SW 1271 (cell line): ENCODE results near the gene FFAR4.

ENCODE experiments used
- DNase-seq, 2 experiments: peaks; one replicate each; lab custom pipeline; 2025; lab: John Stamatoyannopoulos, UW

FFAR4 gene

GRCh38 chr10:93572606-93573005, 6.1 kb downstream of the FFAR4 start:
- no peak for DNase-seq

GRCh38 chr10:93573051-93573909, 6.8 kb downstream of the FFAR4 start:
- no peak for DNase-seq

- DNase-seq, result no peak
Observed at GRCh38 chr10:93573924-93574323, 7.5 kb downstream of the FFAR4 start.

- DNase-seq, result no peak
Observed at GRCh38 chr10:93576888-93577287, 10.4 kb downstream of the FFAR4 start.

- no peak for DNase-seq
Observed at GRCh38 chr10:93577565-93577964, 11.1 kb downstream of the FFAR4 start.

GRCh38 chr10:93579089-93579488, 12.6 kb downstream of the FFAR4 start:
- no peak for DNase-seq

- no peak for DNase-seq
Observed at GRCh38 chr10:93579985-93580711, 13.7 kb downstream of the FFAR4 start.

- DNase-seq, result no peak
Observed at GRCh38 chr10:93580828-93581227, 14.4 kb downstream of the FFAR4 start.

GRCh38 chr10:93584445-93584844, 18.0 kb downstream of the FFAR4 start:
- DNase-seq, result no peak

- no peak for DNase-seq
Observed at GRCh38 chr10:93589648-93590562, 23.4 kb downstream of the FFAR4 start.

- no peak for DNase-seq
Observed at GRCh38 chr10:93590638-93591037, 24.2 kb downstream of the FFAR4 start.

- DNase-seq, result no peak
Observed at GRCh38 chr10:93591065-93591808, 24.8 kb downstream of the FFAR4 start.

- DNase-seq, result no peak
Observed at GRCh38 chr10:93593254-93593653, 26.8 kb downstream of the FFAR4 start.

GRCh38 chr10:93593749-93594148, 27.3 kb downstream of the FFAR4 start:
- no peak for DNase-seq

GRCh38 chr10:93594518-93594917, 28.1 kb downstream of the FFAR4 start:
- no peak for DNase-seq

- no peak for DNase-seq
Observed at GRCh38 chr10:93595378-93596161, 29.1 kb downstream of the FFAR4 start.

GRCh38 chr10:93596539-93596938, 30.1 kb downstream of the FFAR4 start:
- DNase-seq, result no peak

GRCh38 chr10:93597075-93597599, 30.7 kb downstream of the FFAR4 start:
- no peak for DNase-seq

GRCh38 chr10:93598157-93598556, 31.7 kb downstream of the FFAR4 start:
- DNase-seq, result no peak

- no peak for DNase-seq
Observed at GRCh38 chr10:93599335-93599734, 32.9 kb downstream of the FFAR4 start.
